HCT116 (cell line): Measurements from ENCODE around the gene POLE3. TPM values are rescaled to one million over a fixed set of nuclear protein-coding genes. Genes with fewer than 3 reads are reported as not detected.

Experiments
- ATAC-seq: fragments of 200-7000 bp; cut with Tn5 transposase; 2 replicates; pipeline ENCODE4 v1.9.1; 2020; ENCODE audit warnings: mild to moderate bottlenecking, moderate library complexity
- BruUV-seq: library from RNA; stranded (reverse); fragments of 400-500 nt; replicated peaks from 2 replicates; lab custom pipeline; 2021; lab: Mats Ljungman, UMichigan
- CTCF ChIA-PET: fragments of 300-600 bp; sonication (Branson Sonifier 250); formaldehyde crosslinking; loops from one replicate; lab custom pipeline; 2021; ENCODE audit warnings: antibody characterized with exemption; lab: Charles Lee
- POLR2A ChIA-PET: fragments of 300-600, 350-600 bp; sonication (Branson Sonifier 250); formaldehyde crosslinking; loops from one replicate; lab custom pipeline; 2021; ENCODE audit warnings: antibody characterized with exemption; lab: Charles Lee
- RAD21 ChIA-PET, 2 experiments: fragments of 300-600 bp; sonication (Branson Sonifier 250); formaldehyde crosslinking; loops; one replicate each; lab custom pipeline; 2023; ENCODE audit warnings: low total read pairs in 2 of 2; ENCODE audit not compliant: uncharacterized antibody in 2 of 2, unreplicated experiment in 2 of 2, low non-redundant PET in 1 of 2; lab: Charles Lee
- DNase-seq: peaks from one replicate; pipeline ENCODE4 v3.0.0-alpha.2; 2010; ENCODE audit warnings: low read depth, low spot score
- H2AFZ ChIP-seq: fragments of 200-600 bp; shearing (Covaris generic), sonication (generic); 2 replicates; pipeline ENCODE4 v1.6.1; 2017; ENCODE audit warnings: low read depth, mixed run types, mixed read lengths, antibody characterized with exemption, low read length; ENCODE audit not compliant: poor library complexity, severe bottlenecking
- H3K27ac ChIP-seq: 2 replicates; pipeline ENCODE4 v1.5.1; 2012; ENCODE audit warnings: low read depth, low read length
- H3K27me3 ChIP-seq: fragments of 200-600 bp; sonication (generic); 2 replicates; pipeline ENCODE4 v1.6.1; 2016; ENCODE audit warnings: mixed run types, low read length, mixed read lengths; ENCODE audit not compliant: insufficient read depth
- H3K36me3 ChIP-seq, 2 experiments: fragments of 200-500 bp in 1 of 2; fragments of 200-600 bp in 1 of 2; sonication (Bioruptor generic) in 1 of 2; sonication (generic) in 1 of 2; 2 replicates each; pipeline versions ENCODE4 v1.5.1 to v1.6.1; 2014 to 2016; ENCODE audit warnings: low read length in 2 of 2, inconsistent platforms in 1 of 2, mixed read lengths in 1 of 2, mixed run types in 1 of 2; ENCODE audit not compliant: insufficient read depth in 2 of 2, control insufficient read depth in 1 of 2
- H3K4me1 ChIP-seq, 2 experiments: fragments of 200-600 bp in 1 of 2; sonication (generic) in 1 of 2; 2 replicates each; pipeline versions ENCODE4 v1.5.1 to v1.6.1; 2012 to 2017; ENCODE audit warnings: low read length in 2 of 2, inconsistent platforms in 1 of 2, mild to moderate bottlenecking in 1 of 2, mixed read lengths in 1 of 2, mixed run types in 1 of 2, moderate library complexity in 1 of 2; ENCODE audit not compliant: insufficient read depth in 2 of 2, control insufficient read depth in 1 of 2
- H3K4me2 ChIP-seq: fragments of 200-600 bp; sonication (generic); 2 replicates; pipeline ENCODE4 v1.6.1; 2017; ENCODE audit warnings: mixed run types, low read length, mixed read lengths
- H3K4me3 ChIP-seq, 2 experiments: fragments of 200-600 bp in 1 of 2; sonication (generic) in 1 of 2; replicated peaks in 1 of 2; 2 replicates each; pipeline ENCODE4 v1.5.1; 2011 to 2016; ENCODE audit warnings: low read length in 2 of 2, control low read depth in 1 of 2, low read depth in 1 of 2, mild to moderate bottlenecking in 1 of 2, mixed read lengths in 1 of 2, mixed run types in 1 of 2
- H3K79me2 ChIP-seq: fragments of 200-600 bp; sonication (generic); 2 replicates; pipeline ENCODE4 v1.6.1; 2017; ENCODE audit warnings: mild to moderate bottlenecking, mixed run types, low read length, moderate library complexity, mixed read lengths; ENCODE audit not compliant: insufficient read depth
- H3K9ac ChIP-seq: fragments of 200-600 bp; sonication (generic); 2 replicates; pipeline ENCODE4 v1.6.1; 2016; ENCODE audit warnings: low read length, mixed read lengths
- H3K9me2 ChIP-seq: fragments of 200-600 bp; sonication (generic), shearing (Covaris generic); 2 replicates; pipeline ENCODE4 v1.6.1; 2017; ENCODE audit warnings: mixed run types, mild to moderate bottlenecking, moderate library complexity; ENCODE audit not compliant: insufficient read depth
- H3K9me3 ChIP-seq, 2 experiments: fragments of 200-500 bp in 1 of 2; fragments of 200-600 bp in 1 of 2; sonication (Bioruptor generic) in 1 of 2; sonication (generic) in 1 of 2; 2 replicates each; pipeline ENCODE4 v1.6.1; 2014 to 2017; ENCODE audit warnings: low read length in 2 of 2, mixed read lengths in 2 of 2, inconsistent platforms in 1 of 2, low read depth in 1 of 2, mild to moderate bottlenecking in 1 of 2, mixed run types in 1 of 2, moderate library complexity in 1 of 2; ENCODE audit not compliant: control insufficient read depth in 1 of 2, insufficient read depth in 1 of 2
- H4K20me1 ChIP-seq: fragments of 200-600 bp; sonication (generic), shearing (Covaris generic); 2 replicates; pipeline ENCODE4 v1.6.1; 2017; ENCODE audit warnings: mixed run types, mild to moderate bottlenecking, moderate library complexity; ENCODE audit not compliant: insufficient read depth
- ATF3 ChIP-seq: IDR thresholded peaks from 2 replicates; pipeline ENCODE4 v1.6.1; 2012
- CEBPB ChIP-seq: IDR thresholded peaks from 2 replicates; pipeline ENCODE4 v1.6.1; 2012; ENCODE audit warnings: low read depth
- EGR1 ChIP-seq: IDR thresholded peaks from 2 replicates; pipeline ENCODE4 v1.6.1; 2012; ENCODE audit warnings: low read depth
- EZH2 ChIP-seq: fragments of 200-600 bp; sonication (generic); IDR thresholded peaks from 2 replicates; pipeline ENCODE4 v1.6.1; 2017; ENCODE audit warnings: antibody characterized with exemption, mixed run types
- FOSL1 ChIP-seq: IDR thresholded peaks from 2 replicates; pipeline ENCODE4 v1.6.1; 2012; ENCODE audit warnings: low read depth
- JUND ChIP-seq: IDR thresholded peaks from 2 replicates; pipeline ENCODE4 v1.6.1; 2012
- RAD21 ChIP-seq: IDR thresholded peaks from 2 replicates; pipeline ENCODE4 v1.6.1; 2012; ENCODE audit warnings: low read depth, mild to moderate bottlenecking
- intact Hi-C: fragments of 100-400 bp; cut with micrococcal nuclease; formaldehyde crosslinking; loops from 2 replicates; pipeline ENCODE4 v1.10.0; 2022
- total RNA-seq: library from RNA; stranded (reverse); gene quantifications from one replicate; pipeline ENCODE4 v1.2.1, GENCODE V29; 2021; ENCODE audit not compliant: unreplicated experiment
- TF ChIP-seq, protein P1 (sequence below): IDR thresholded peaks from 2 replicates; pipeline ENCODE4 v1.6.1; 2012

POLE3 gene
- total RNA-seq, 1 experiment from 2014 or later, result 65.1 TPM

GRCh38 chr9:113399646-113400200 lies 10.8 kb downstream of the POLE3 start:
- intact Hi-C loops, result no loop called here
- POLR2A ChIA-PET, result interaction anchor here (1.5 kb wide), 2 partner anchors 11 to 23 kb away, joined by 4 read pairs; partner anchors contain the start of genes C9orf43, HDHD3 and POLE3
- Histone ChIP-seq H3K36me3 (no peaks in the 10 kb centered on the region), H3K79me2 (no peaks in the 10 kb centered on the region), H3K4me1 (peaks cover 8 to 12% of the 10 kb centered on the region in 2 experiments), H3K9me2 (no peaks in the 10 kb centered on the region), H4K20me1 (no peaks in the 10 kb centered on the region), H3K4me2 (peak overlapping the region; percentile 75), H3K27ac (no peak overlapping the region), H3K9ac (0 out of 2 replicates have a peak overlapping the region, but pooled peaks have one; percentile 7), H2AFZ (no peak overlapping the region), H3K4me3 (peak overlapping the region in 1 of 2 experiments; percentile 76; a peak in 2 of 4 replicates), H3K9me3 (no peaks in the 10 kb centered on the region), H3K27me3 (no peaks in the 10 kb centered on the region)
- BruUV-seq, result no TSS peak
- TF ChIP-seq ATF3 (no peak), CEBPB (no peak), EGR1 (no peak)
- RAD21 ChIA-PET, result no interaction called here
- no peak for DNase-seq
- no peak for ATAC-seq
- CTCF ChIA-PET, result no interaction called here

DNA sequence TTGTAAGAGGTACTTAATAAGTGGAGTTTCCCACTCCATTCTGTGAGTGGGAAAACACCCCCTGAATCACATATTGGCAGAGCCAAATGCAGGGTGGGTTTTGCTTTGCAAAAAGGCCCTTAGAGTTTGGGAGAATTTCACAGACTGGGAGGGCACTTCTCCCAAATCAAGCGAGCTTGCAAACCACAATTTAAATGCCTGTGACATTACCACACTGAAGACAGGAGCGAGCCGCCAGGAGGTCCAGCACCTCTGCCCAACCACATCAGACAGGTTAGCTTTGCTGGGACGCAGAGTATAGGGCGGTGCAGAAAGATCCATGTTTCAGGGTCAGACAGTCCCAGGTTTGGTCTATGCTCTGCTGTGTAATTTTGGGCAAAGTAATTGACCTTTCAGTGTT lies 11.7 kb downstream of the POLE3 start:
- Histone ChIP-seq H3K4me1 (peaks cover 8 to 12% of the 10 kb centered on the region in 2 experiments), H3K4me3 (no peak overlapping the region), H3K27ac (no peak overlapping the region), H4K20me1 (no peaks in the 10 kb centered on the region), H3K9me2 (no peaks in the 10 kb centered on the region), H3K4me2 (no peak overlapping the region), H3K9ac (no peak overlapping the region), H3K9me3 (no peaks in the 10 kb centered on the region), H3K79me2 (no peaks in the 10 kb centered on the region), H2AFZ (no peak overlapping the region), H3K27me3 (no peaks in the 10 kb centered on the region), H3K36me3 (no peaks in the 10 kb centered on the region)
- BruUV-seq, result no TSS peak
- POLR2A ChIA-PET, result interaction anchor here (1.5 kb wide), 2 partner anchors 11 to 22 kb away, joined by 4 read pairs; partner anchors contain the start of genes C9orf43, HDHD3 and POLE3
- DNase-seq (no peak), ATAC-seq (no peak)
- CTCF ChIA-PET, result no interaction called here
- intact Hi-C loops, result no loop called here
- TF ChIP-seq RAD21 (no peak), FOSL1 (no peak), JUND (no peak), EZH2 (no peak)
- TF ChIP-seq, protein P1, sequence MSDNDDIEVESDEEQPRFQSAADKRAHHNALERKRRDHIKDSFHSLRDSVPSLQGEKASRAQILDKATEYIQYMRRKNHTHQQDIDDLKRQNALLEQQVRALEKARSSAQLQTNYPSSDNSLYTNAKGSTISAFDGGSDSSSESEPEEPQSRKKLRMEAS, result no peak
- RAD21 ChIA-PET, result no interaction called here
